Erythroblast (primary cell): ENCODE measurements around the gene ABLIM2.

ENCODE experiments used
- GATA1 ChIP-seq: IDR thresholded peaks from 2 replicates; pipeline ENCODE4 v1.6.1; 2011; ENCODE audit warnings: low read depth, mild to moderate bottlenecking, control low read depth, low read length, moderate library complexity
- POLR2A ChIP-seq: IDR thresholded peaks from 2 replicates; pipeline ENCODE4 v1.6.1; 2011; ENCODE audit warnings: mild to moderate bottlenecking, low read length

GRCh38 chr4:7990807-7991459 lies 167.7 kb downstream of the ABLIM2 start:
- TF ChIP-seq POLR2A (no peak), GATA1 (no peak)
